ENCODE measurements around the gene KRTAP10-11.
"Not testable (repeated sequence)": the region's sequence is repeated elsewhere in the genome, so short reads cannot be mapped to it uniquely, and the experiment has no call there.

The KRTAP10-11 gene

GRCh38 chr21:44615466-44615865 is 30.7 kb upstream of the KRTAP10-11 start:
- no peak for DNase-seq (ENCODE audit: low read depth)

- no peak for DNase-seq (ENCODE audit: low read depth)
These were observed 30.2 kb upstream of the KRTAP10-11 start for GRCh38 chr21:44615911-44616590.

GRCh38 chr21:44616591-44616926 is 29.7 kb upstream of the KRTAP10-11 start:
- DNase-seq (ENCODE audit: low read depth): no peak

GRCh38 chr21:44617071-44617501 is 29.1 kb upstream of the KRTAP10-11 start:
- no peak for DNase-seq (ENCODE audit: low read depth)

GRCh38 chr21:44618504-44618903 is 27.7 kb upstream of the KRTAP10-11 start:
- no peak for DNase-seq (ENCODE audit: low read depth)

GRCh38 chr21:44618909-44619308 is 27.3 kb upstream of the KRTAP10-11 start:
- DNase-seq (ENCODE audit: low read depth): peak; percentile 44

- no peak for DNase-seq (ENCODE audit: low read depth)
These were observed 26.3 kb upstream of the KRTAP10-11 start for GRCh38 chr21:44619886-44620285.

- no peak for DNase-seq (ENCODE audit: low read depth)
These were observed 22.6 kb upstream of the KRTAP10-11 start for GRCh38 chr21:44623575-44623974.

GRCh38 chr21:44625756-44626155 is 20.5 kb upstream of the KRTAP10-11 start:
- DNase-seq (ENCODE audit: low read depth): no peak

GRCh38 chr21:44626262-44626661 is 20.0 kb upstream of the KRTAP10-11 start:
- DNase-seq (ENCODE audit: low read depth): no peak

GRCh38 chr21:44626673-44627143 is 19.5 kb upstream of the KRTAP10-11 start, which contains the start of gene KRTAP10-9:
KRTAP10-9 (plus strand) TSS chr21:44627093; CDS start chr21:44627172, 79 bp downstream.
- DNase-seq (ENCODE audit: low read depth): no peak

- DNase-seq (ENCODE audit: low read depth): not testable (repeated sequence)
These were observed 18.9 kb upstream of the KRTAP10-11 start for GRCh38 chr21:44627181-44627822.

GRCh38 chr21:44627831-44628233 is 18.4 kb upstream of the KRTAP10-11 start:
- not testable (repeated sequence) for DNase-seq (ENCODE audit: low read depth)

GRCh38 chr21:44628707-44629391 is 17.4 kb upstream of the KRTAP10-11 start:
- no peak for DNase-seq (ENCODE audit: low read depth)

- no peak for DNase-seq (ENCODE audit: low read depth)
These were observed 15.8 kb upstream of the KRTAP10-11 start for GRCh38 chr21:44630440-44630839.

- no peak for DNase-seq (ENCODE audit: low read depth)
These were observed 14.1 kb upstream of the KRTAP10-11 start for GRCh38 chr21:44632067-44632466.

- no peak for DNase-seq (ENCODE audit: low read depth)
These were observed 9.8 kb upstream of the KRTAP10-11 start for GRCh38 chr21:44636209-44637017.

GRCh38 chr21:44637018-44637850 is 9.0 kb upstream of the KRTAP10-11 start, which contains the start of gene KRTAP10-10:
KRTAP10-10 (plus strand) TSS chr21:44637356; CDS start chr21:44637418, 62 bp downstream.
- no peak for DNase-seq (ENCODE audit: low read depth)

- DNase-seq (ENCODE audit: low read depth): not testable (repeated sequence)
These were observed 8.3 kb upstream of the KRTAP10-11 start for GRCh38 chr21:44637851-44638348.

GRCh38 chr21:44638506-44639330 is 7.5 kb upstream of the KRTAP10-11 start:
- not testable (repeated sequence) for DNase-seq (ENCODE audit: low read depth)
